Smooth muscle cell (in vitro differentiated cells): ENCODE results near the gene OBP2A. TPM values are rescaled to one million over a fixed set of nuclear protein-coding genes. Genes with fewer than 3 reads are reported as not detected.

ENCODE experiments used
- DNase-seq: peaks from one replicate; lab custom pipeline; 2025; ENCODE audit not compliant: unreplicated experiment; lab: John Stamatoyannopoulos, UW
- H2AFZ ChIP-seq: fragments of 200-600 bp; sonication (generic); 2 replicates; pipeline ENCODE4 v1.6.0; 2016; ENCODE audit warnings: antibody characterized with exemption, low read depth, mild to moderate bottlenecking
- H3F3A ChIP-seq: fragments of 200-600 bp; sonication (generic); 2 replicates; pipeline ENCODE4 v1.6.0; 2017; ENCODE audit warnings: antibody characterized with exemption, low read depth
- H3K27ac ChIP-seq: fragments of 200-600 bp; sonication (generic); 2 replicates; pipeline ENCODE4 v1.5.1; 2016; ENCODE audit warnings: low read depth, mild to moderate bottlenecking
- H3K27me3 ChIP-seq: fragments of 200-600 bp; sonication (generic); 2 replicates; pipeline ENCODE4 v1.6.1; 2016; ENCODE audit warnings: low read depth, mild to moderate bottlenecking
- H3K36me3 ChIP-seq: fragments of 200-600 bp; sonication (generic); 2 replicates; pipeline ENCODE4 v1.5.1; 2016; ENCODE audit warnings: low read depth
- H3K4me1 ChIP-seq: fragments of 200-600 bp; sonication (generic); 2 replicates; pipeline ENCODE4 v1.5.1; 2016; ENCODE audit warnings: low read depth
- H3K4me2 ChIP-seq: fragments of 200-600 bp; sonication (generic); 2 replicates; pipeline ENCODE4 v1.6.0; 2016; ENCODE audit warnings: mild to moderate bottlenecking
- H3K4me3 ChIP-seq: fragments of 200-600 bp; sonication (generic); 2 replicates; pipeline ENCODE4 v1.5.1; 2016; ENCODE audit warnings: mild to moderate bottlenecking
- H3K79me2 ChIP-seq: fragments of 200-600 bp; sonication (generic); 2 replicates; pipeline ENCODE4 v1.6.0; 2016; ENCODE audit warnings: low read depth, mild to moderate bottlenecking
- H3K9ac ChIP-seq: fragments of 200-600 bp; sonication (generic); 2 replicates; pipeline ENCODE4 v1.6.0; 2016; ENCODE audit warnings: low read depth
- H3K9me3 ChIP-seq: fragments of 200-600 bp; sonication (generic); replicated peaks from 2 replicates; pipeline ENCODE4 v1.5.1; 2016; ENCODE audit warnings: low read depth
- H4K20me1 ChIP-seq: fragments of 200-600 bp; sonication (generic); 2 replicates; pipeline ENCODE4 v1.6.0; 2016; ENCODE audit warnings: low read depth
- WGBS: methylation state at CpG from one replicate; pipeline ENCODE4 v1.1.7; 2016; ENCODE audit warnings: low lambda C conversion rate; 5-methylcytosine and 5-hydroxymethylcytosine counted together
- polyA plus RNA-seq: library from polyadenylated mRNA; unstranded; fragments of >200 nt; fragmentation: Nextera tagmentation; extraction: Ambion mirVana; gene quantifications from 2 replicates; pipeline ENCODE4 v1.2.1, GENCODE V29; 2016
- total RNA-seq: library from RNA; depleted of rRNA; stranded (reverse); fragments of >200 nt; gene quantifications from 2 replicates; pipeline ENCODE4 v1.2.3, GENCODE V29; 2014
- TF ChIP-seq, protein P1 (sequence below): fragments of 200-600 bp; sonication (generic); IDR thresholded peaks from 2 replicates; pipeline ENCODE4 v1.5.1; 2017; ENCODE audit warnings: borderline replicate concordance, mild to moderate bottlenecking, antibody characterized with exemption; ENCODE audit not compliant: insufficient read depth, poor library complexity, severe bottlenecking

OBP2A gene
- total and polyA plus RNA-seq, 2 experiments from 2014 or later = 0.61 TPM; not detected in 1

DNA sequence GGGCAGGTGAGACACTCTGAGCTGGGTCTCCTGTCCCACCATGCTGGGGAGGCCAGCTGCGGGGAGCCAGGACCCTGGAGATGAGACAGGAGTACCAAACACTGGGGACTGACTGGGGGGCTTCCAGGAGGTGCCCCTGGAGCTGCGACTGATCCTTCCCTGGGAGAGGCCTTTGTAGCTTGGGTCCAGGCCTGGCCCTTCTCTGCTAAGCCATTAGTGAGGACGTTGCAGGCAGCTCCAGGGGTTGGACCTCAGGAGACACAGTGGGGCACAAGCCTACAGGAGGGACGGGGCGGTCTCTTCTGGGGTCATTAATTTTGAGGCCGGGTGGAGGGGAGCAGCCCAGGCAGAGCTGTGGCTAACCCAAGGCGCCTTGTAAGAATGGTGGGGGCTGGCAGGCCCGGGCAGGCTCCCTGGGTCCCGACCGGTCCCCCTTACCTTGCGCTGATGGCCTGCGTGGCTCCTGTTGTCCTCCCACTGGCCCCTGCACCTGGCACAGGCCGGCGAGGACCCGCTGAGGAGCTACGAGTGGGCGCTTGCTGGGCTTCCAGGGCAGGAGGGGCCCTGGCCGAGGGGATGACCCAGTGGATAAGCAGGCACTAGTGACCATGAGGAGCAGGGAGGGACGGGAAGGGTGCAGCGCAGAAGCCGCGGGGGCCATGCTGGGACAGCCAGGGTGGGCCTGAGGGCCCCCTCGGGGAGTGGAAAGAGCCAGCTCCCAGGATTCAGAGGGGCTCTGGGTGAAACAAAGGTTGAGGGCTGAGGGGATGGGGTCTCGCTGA is 40.3 kb upstream of the OBP2A start:
- WGBS = 96% methylated on average over 23 of the region's 24 CpGs
- H3K27me3 ChIP-seq = no peaks in the 10 kb centered on the region
- no peak overlapping the region for H3K27ac ChIP-seq
- H2AFZ ChIP-seq = no peak overlapping the region
- H3K4me1 ChIP-seq = peaks cover 11% of the 10 kb centered on the region
- no peaks in the 10 kb centered on the region for H3K36me3 ChIP-seq
- H4K20me1 ChIP-seq = peaks cover 22% of the 10 kb centered on the region
- DNase-seq = no peak
- no peaks in the 10 kb centered on the region for H3F3A ChIP-seq
- TF ChIP-seq, protein P1, sequence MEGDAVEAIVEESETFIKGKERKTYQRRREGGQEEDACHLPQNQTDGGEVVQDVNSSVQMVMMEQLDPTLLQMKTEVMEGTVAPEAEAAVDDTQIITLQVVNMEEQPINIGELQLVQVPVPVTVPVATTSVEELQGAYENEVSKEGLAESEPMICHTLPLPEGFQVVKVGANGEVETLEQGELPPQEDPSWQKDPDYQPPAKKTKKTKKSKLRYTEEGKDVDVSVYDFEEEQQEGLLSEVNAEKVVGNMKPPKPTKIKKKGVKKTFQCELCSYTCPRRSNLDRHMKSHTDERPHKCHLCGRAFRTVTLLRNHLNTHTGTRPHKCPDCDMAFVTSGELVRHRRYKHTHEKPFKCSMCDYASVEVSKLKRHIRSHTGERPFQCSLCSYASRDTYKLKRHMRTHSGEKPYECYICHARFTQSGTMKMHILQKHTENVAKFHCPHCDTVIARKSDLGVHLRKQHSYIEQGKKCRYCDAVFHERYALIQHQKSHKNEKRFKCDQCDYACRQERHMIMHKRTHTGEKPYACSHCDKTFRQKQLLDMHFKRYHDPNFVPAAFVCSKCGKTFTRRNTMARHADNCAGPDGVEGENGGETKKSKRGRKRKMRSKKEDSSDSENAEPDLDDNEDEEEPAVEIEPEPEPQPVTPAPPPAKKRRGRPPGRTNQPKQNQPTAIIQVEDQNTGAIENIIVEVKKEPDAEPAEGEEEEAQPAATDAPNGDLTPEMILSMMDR = no peak
- no peak overlapping the region for H3K4me2 ChIP-seq
- H3K9ac ChIP-seq = no peak overlapping the region
- no peak overlapping the region for H3K4me3 ChIP-seq
- no peaks in the 10 kb centered on the region for H3K9me3 ChIP-seq
- H3K79me2 ChIP-seq = peaks cover 18% of the 10 kb centered on the region

DNA sequence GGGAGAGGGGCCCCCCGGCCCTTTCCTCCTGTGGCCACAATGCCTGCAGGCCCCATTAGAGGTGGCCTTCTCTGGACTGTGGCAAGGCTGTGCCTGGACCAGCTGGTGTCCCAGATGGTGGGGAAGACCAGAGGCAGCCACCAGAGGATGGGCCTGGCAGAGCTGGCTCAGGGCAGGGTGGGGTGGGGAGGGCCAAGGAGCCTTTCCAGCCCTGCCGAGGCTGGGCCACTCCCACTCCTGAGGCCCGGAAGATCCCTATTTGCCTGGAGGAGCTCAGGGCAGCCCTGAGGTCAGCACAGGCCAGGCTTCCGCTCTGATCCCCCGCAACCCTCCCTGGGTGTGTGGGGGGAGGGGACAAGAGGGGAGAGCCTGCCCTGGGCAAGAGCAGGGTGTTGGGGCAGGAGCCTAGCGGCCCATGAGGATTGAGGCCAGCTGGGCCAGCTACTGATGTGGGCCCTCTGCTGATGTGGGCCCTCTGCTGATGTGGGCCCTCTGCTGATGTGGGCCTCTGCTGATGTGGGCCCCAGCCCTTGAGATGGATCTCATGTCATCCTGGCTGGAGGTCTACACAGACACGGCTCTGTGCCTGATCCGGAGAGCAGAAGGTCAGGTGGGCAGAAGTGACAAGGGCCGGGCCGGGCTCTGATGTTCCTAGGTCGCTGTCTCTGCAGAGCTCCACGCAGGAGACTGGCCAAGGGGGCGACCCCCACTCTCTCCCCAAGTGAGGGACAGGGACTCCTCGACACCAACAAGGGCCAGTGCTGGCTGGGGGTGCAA is 39.4 kb upstream of the OBP2A start:
- Histone ChIP-seq H3K9ac (no peak overlapping the region), H3K9me3 (no peaks in the 10 kb centered on the region), H3F3A (no peaks in the 10 kb centered on the region), H2AFZ (no peak overlapping the region), H3K27me3 (no peaks in the 10 kb centered on the region), H3K4me1 (peaks cover 8% of the 10 kb centered on the region), H3K4me3 (no peak overlapping the region), H3K27ac (no peak overlapping the region), H3K36me3 (no peaks in the 10 kb centered on the region), H3K4me2 (no peak overlapping the region), H4K20me1 (peaks cover 18% of the 10 kb centered on the region), H3K79me2 (peaks cover 9% of the 10 kb centered on the region)
- whole genome bisulfite sequencing = 72% methylated on average over 14 of the region's 14 CpGs
- TF ChIP-seq, protein P1 = no peak
- no peak for DNase-seq

DNA sequence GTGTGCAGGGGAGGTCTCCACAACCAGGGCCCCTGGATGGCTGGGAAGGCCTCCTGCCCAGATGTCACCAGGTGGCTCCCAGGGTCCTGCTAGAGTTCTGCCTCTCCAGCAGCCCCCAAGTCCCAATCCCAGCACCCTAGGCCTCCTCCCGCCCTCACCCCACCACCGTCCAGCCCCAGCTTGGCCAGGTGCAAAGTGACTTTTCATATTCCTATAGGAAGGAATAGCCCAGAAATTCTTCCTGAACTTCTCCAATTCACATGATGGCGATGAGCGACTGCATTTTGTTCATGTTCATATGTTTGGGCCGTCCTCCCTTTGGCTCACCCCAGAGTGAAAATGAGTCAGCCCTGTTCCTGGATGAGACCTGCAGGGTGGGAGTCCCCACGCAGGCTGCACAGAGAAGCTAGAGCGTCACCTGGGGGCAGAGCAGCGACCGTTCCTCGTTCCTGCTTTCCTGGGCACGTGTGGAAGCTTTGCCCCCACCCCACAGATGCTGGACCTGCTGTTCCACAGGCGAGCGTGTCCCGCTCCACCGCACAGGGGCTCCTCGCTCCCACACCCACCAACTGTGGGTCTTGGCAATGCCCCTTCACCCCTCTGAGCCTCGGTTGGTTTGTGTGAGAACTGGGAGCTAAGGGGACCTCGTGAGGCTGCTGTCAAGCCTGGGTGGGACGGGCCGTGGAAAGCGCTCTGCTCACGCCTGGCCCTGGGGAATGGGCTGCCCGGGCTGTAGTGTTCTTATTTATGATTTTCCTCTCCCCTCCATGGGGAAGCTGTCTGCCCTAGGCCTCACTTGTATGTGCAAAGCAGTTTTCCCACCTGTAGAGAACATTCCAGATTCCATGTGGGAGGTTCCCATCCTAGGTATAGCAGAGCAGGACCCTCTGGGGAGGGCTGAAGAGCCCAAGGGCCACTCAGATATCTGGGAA is 38.6 kb upstream of the OBP2A start:
- 93% methylated on average over 23 of the region's 23 CpGs for WGBS
- Histone ChIP-seq H3K27me3 (no peaks in the 10 kb centered on the region), H3K79me2 (peaks cover under 1% of the 10 kb centered on the region)

More for the DNA sequence above, 38.6 kb upstream of the OBP2A start:
- H3K4me1 ChIP-seq = no peaks in the 10 kb centered on the region
- TF ChIP-seq, protein P1 = no peak
- peaks cover 10% of the 10 kb centered on the region for H4K20me1 ChIP-seq
- H3K9me3 ChIP-seq = no peaks in the 10 kb centered on the region
- no peak overlapping the region for H3K27ac ChIP-seq
- H3F3A ChIP-seq = no peaks in the 10 kb centered on the region
- H3K36me3 ChIP-seq = no peaks in the 10 kb centered on the region
- no peak overlapping the region for H2AFZ ChIP-seq
- H3K4me2 ChIP-seq = no peak overlapping the region
- H3K4me3 ChIP-seq = no peak overlapping the region
- H3K9ac ChIP-seq = no peak overlapping the region
- DNase-seq = no peak
